GM23248 (cell line): ENCODE results near the gene SHISA9. TPM values are rescaled to one million over a fixed set of nuclear protein-coding genes. Genes with fewer than 3 reads are reported as not detected.

ENCODE experiments used
- DNase-seq: peaks from one replicate; pipeline ENCODE4 v3.0.0-alpha.2; 2015
- H2AFZ ChIP-seq: fragments of 200-600 bp; sonication (generic); 2 replicates; pipeline ENCODE4 v1.6.1; 2016; ENCODE audit warnings: antibody characterized with exemption
- H3F3A ChIP-seq: fragments of 200-600 bp; sonication (generic); 2 replicates; pipeline ENCODE4 v1.6.1; 2016; ENCODE audit warnings: mild to moderate bottlenecking, antibody characterized with exemption, mixed run types; ENCODE audit not compliant: insufficient read depth
- H3K27ac ChIP-seq: fragments of 200-600 bp; sonication (generic); 2 replicates; pipeline ENCODE4 v1.5.1; 2016; ENCODE audit warnings: mild to moderate bottlenecking
- H3K27me3 ChIP-seq: fragments of 200-600 bp; sonication (generic); replicated peaks from 2 replicates; pipeline ENCODE4 v1.6.1; 2016; ENCODE audit warnings: mild to moderate bottlenecking; ENCODE audit not compliant: insufficient read depth
- H3K36me3 ChIP-seq: fragments of 200-600 bp; sonication (generic); 2 replicates; pipeline ENCODE4 v1.6.1; 2016; ENCODE audit warnings: low read depth, mild to moderate bottlenecking
- H3K4me1 ChIP-seq: fragments of 200-600 bp; sonication (generic); 2 replicates; pipeline ENCODE4 v1.6.1; 2016; ENCODE audit warnings: mild to moderate bottlenecking; ENCODE audit not compliant: insufficient read depth
- H3K4me2 ChIP-seq: fragments of 200-600 bp; sonication (generic); one replicate; pipeline ENCODE4 v1.6.1; 2016; ENCODE audit warnings: mild to moderate bottlenecking; ENCODE audit not compliant: unreplicated experiment
- H3K4me3 ChIP-seq: fragments of 200-600 bp; sonication (generic); 2 replicates; pipeline ENCODE4 v1.5.1; 2016; ENCODE audit warnings: mild to moderate bottlenecking
- H3K79me2 ChIP-seq: fragments of 200-600 bp; sonication (generic); 2 replicates; pipeline ENCODE4 v1.6.1; 2016; ENCODE audit warnings: mild to moderate bottlenecking; ENCODE audit not compliant: insufficient read depth
- H3K9ac ChIP-seq: fragments of 200-600 bp; sonication (generic); 2 replicates; pipeline ENCODE4 v1.6.1; 2016; ENCODE audit warnings: mild to moderate bottlenecking
- H3K9me2 ChIP-seq: fragments of 200-600 bp; sonication (generic); 2 replicates; pipeline ENCODE4 v1.6.1; 2016; ENCODE audit warnings: mixed run types, mild to moderate bottlenecking, moderate library complexity; ENCODE audit not compliant: insufficient read depth
- H3K9me3 ChIP-seq: fragments of 200-600 bp; sonication (generic); one replicate; pipeline ENCODE4 v1.6.1; 2017; ENCODE audit warnings: low read depth
- H4K20me1 ChIP-seq: fragments of 200-600 bp; sonication (generic); 2 replicates; pipeline ENCODE4 v1.6.0; 2016; ENCODE audit not compliant: insufficient read depth
- EZH2 ChIP-seq: fragments of 200-600 bp; sonication (generic); IDR thresholded peaks from 2 replicates; pipeline ENCODE4 v1.6.1; 2018; ENCODE audit warnings: antibody characterized with exemption, mild to moderate bottlenecking; ENCODE audit not compliant: insufficient read depth, poor library complexity, severe bottlenecking
- EZH2phosphoT487 ChIP-seq: fragments of 200-600 bp; sonication (generic); IDR thresholded peaks from 2 replicates; pipeline ENCODE4 v1.6.1; 2018; ENCODE audit warnings: antibody characterized with exemption, moderate library complexity, mild to moderate bottlenecking, low read depth; ENCODE audit not compliant: insufficient read depth
- WGBS, 2 experiments: methylation state at CpG; one replicate each; pipeline ENCODE4 v1.1.6; 2015 to 2017; ENCODE audit warnings: low lambda C conversion rate in 2 of 2, low coverage in 1 of 2; ENCODE audit errors: missing lambda C conversion rate in 2 of 2; 5-methylcytosine and 5-hydroxymethylcytosine counted together
- in situ Hi-C: fragments of 300-500 bp; cut with MboI; formaldehyde crosslinking; loops from 2 replicates; pipeline ENCODE4 v1.15.0; 2020
- polyA plus RNA-seq: library from polyadenylated mRNA; unstranded; fragments of >200 nt; fragmentation: Nextera tagmentation; extraction: Ambion mirVana; gene quantifications from 2 replicates; pipeline ENCODE4 v1.2.1, GENCODE V29; 2016
- total RNA-seq: library from RNA; depleted of rRNA; stranded (reverse); fragments of >200 nt; shearing (Covaris generic); gene quantifications from 2 replicates; pipeline ENCODE4 v1.2.3, GENCODE V29; 2014

The SHISA9 gene
- total and polyA plus RNA-seq, 2 experiments from 2014 or later = not detected

DNA sequence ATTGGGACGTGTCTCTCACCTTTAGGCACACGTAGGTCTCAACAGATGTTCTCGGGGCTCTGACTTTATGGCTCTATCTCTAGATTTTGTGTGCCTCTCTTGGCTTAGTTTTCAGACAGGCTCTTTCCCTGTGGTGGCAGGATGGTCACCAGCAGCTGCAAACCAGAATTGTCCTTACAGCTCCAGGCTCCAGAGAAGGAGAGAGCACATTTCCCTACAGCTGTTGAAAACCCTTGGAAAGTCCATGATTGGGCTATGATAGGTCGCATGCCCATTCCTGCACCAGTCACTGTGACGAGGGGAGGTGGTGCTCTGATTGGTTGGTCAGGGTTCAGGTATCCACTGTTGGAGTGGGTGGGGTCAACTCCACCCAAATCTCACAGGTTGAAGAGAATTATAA is 41.5 kb downstream of the SHISA9 start:
- no peaks in the 10 kb centered on the region for H3K9me3 ChIP-seq
- 21 to 22% methylated on average over 5 of the region's 5 CpGs for WGBS, 2 experiments
- DNase-seq = no peak
- H3F3A ChIP-seq = no peaks in the 10 kb centered on the region
- H3K27ac ChIP-seq = no peak overlapping the region
- no peaks in the 10 kb centered on the region for H3K4me1 ChIP-seq
- H3K36me3 ChIP-seq = no peaks in the 10 kb centered on the region
- H3K9ac ChIP-seq = no peak overlapping the region
- H3K9me2 ChIP-seq = no peaks in the 10 kb centered on the region
- TF ChIP-seq EZH2 (no peak), EZH2phosphoT487 (no peak)
- in situ Hi-C loops = no loop called here
- H4K20me1 ChIP-seq = no peaks in the 10 kb centered on the region
- H3K27me3 ChIP-seq = no peaks in the 10 kb centered on the region
- H3K4me3 ChIP-seq = no peak overlapping the region
- H2AFZ ChIP-seq = no peak overlapping the region
- no peaks in the 10 kb centered on the region for H3K79me2 ChIP-seq
- H3K4me2 ChIP-seq = no peak overlapping the region

DNA sequence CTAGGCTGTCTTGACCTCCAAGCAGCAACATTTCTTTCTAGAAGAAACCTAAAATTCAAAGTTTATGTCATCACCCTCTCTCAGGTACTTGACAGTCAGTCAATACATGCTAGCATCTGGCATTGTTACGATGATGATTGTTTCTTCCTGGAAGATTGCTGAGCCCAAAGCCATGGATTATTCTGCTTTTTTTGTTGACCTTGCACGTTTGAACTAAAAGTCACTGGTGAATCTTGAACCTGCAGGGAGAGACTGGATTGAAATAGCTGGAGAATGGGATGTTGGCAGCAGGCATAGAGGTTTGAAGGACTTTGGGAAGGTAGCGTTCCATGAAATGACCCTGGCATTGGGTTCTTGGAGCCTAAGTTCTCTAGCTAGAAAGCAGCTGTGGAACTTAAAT is 42.9 kb downstream of the SHISA9 start:
- Histone ChIP-seq H3F3A (no peaks in the 10 kb centered on the region), H3K9ac (no peak overlapping the region), H2AFZ (no peak overlapping the region), H3K4me1 (no peaks in the 10 kb centered on the region), H3K4me2 (no peak overlapping the region), H3K9me3 (no peaks in the 10 kb centered on the region), H3K9me2 (no peaks in the 10 kb centered on the region), H4K20me1 (no peaks in the 10 kb centered on the region), H3K27me3 (no peaks in the 10 kb centered on the region), H3K36me3 (no peaks in the 10 kb centered on the region), H3K4me3 (no peak overlapping the region), H3K27ac (no peak overlapping the region), H3K79me2 (no peaks in the 10 kb centered on the region)
- in situ Hi-C loops = no loop called here
- TF ChIP-seq EZH2phosphoT487 = no peak
- no peak for TF ChIP-seq EZH2
- 42 to 44% methylated on average over 3 of the region's 3 CpGs for WGBS, 2 experiments
- no peak for DNase-seq

DNA sequence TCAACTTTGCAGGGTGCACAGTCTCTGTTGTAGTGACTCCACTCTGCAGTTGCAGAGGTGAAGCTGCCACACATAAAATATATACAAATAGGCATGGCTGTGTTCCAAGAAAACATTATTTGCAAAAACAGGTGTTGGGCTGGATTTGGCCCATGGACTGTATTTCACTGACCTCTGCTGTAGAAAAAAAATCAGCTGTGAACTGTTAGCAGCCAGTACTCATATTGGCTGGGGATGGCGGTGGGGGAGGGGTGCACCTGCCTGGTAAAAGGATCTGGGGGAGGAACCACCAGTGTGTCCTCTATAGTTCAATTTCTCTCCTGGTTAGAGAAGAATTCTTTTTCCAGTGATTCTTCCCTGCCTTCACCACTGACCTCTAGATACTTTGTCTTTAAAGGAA is 50.0 kb downstream of the SHISA9 start:
- no peak for DNase-seq

DNA sequence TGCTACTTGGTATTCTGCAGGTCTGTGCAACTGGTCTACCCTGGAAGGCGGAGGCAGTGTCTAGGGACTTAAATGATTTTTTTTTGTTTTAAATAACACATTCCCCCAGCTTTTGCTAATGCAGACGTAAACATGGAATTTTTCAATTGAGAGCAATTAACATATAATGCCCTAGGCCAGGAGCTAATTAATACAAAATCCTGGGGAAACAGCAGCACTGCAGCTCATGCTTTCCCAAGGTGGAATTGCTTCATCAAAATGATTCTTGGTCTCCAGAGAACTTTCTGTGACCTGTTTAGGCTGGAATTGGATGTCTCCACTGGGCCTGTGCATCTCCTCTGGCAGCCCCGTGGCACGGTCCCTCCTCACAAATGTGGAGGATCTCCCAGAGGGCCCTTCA is 50.6 kb downstream of the SHISA9 start:
- no peaks in the 10 kb centered on the region for H3K4me1 ChIP-seq
- TF ChIP-seq EZH2 (no peak), EZH2phosphoT487 (no peak)
- no peak for DNase-seq
- WGBS, 2 experiments = 8 to 9% methylated on average over 4 of the region's 4 CpGs
- H3K4me3 ChIP-seq = no peak overlapping the region
- no peaks in the 10 kb centered on the region for H3K9me2 ChIP-seq
- no peaks in the 10 kb centered on the region for H3K36me3 ChIP-seq
- no peaks in the 10 kb centered on the region for H4K20me1 ChIP-seq
- H3K4me2 ChIP-seq = no peak overlapping the region
- H3K79me2 ChIP-seq = no peaks in the 10 kb centered on the region
- no peak overlapping the region for H3K9ac ChIP-seq
- no peaks in the 10 kb centered on the region for H3K27me3 ChIP-seq
- no peaks in the 10 kb centered on the region for H3F3A ChIP-seq
- no peak overlapping the region for H2AFZ ChIP-seq
- in situ Hi-C loops = no loop called here
- no peaks in the 10 kb centered on the region for H3K9me3 ChIP-seq
- H3K27ac ChIP-seq = no peak overlapping the region

More for the DNA sequence above, 50.0 kb downstream of the SHISA9 start:
- no peak overlapping the region for H3K9ac ChIP-seq
- WGBS, 2 experiments = 8 to 13% methylated on average over 1 of the region's 1 CpG
- H4K20me1 ChIP-seq = no peaks in the 10 kb centered on the region
- no peaks in the 10 kb centered on the region for H3K36me3 ChIP-seq
- no peaks in the 10 kb centered on the region for H3K27me3 ChIP-seq
- no peak for TF ChIP-seq EZH2phosphoT487
- no peak for TF ChIP-seq EZH2
- H3K9me3 ChIP-seq = no peaks in the 10 kb centered on the region
- H3K4me1 ChIP-seq = no peaks in the 10 kb centered on the region
- no peaks in the 10 kb centered on the region for H3K9me2 ChIP-seq
- H2AFZ ChIP-seq = no peak overlapping the region
- in situ Hi-C loops = no loop called here
- H3K4me3 ChIP-seq = no peak overlapping the region
- no peak overlapping the region for H3K4me2 ChIP-seq
- H3K27ac ChIP-seq = no peak overlapping the region
- H3K79me2 ChIP-seq = no peaks in the 10 kb centered on the region
- H3F3A ChIP-seq = no peaks in the 10 kb centered on the region

DNA sequence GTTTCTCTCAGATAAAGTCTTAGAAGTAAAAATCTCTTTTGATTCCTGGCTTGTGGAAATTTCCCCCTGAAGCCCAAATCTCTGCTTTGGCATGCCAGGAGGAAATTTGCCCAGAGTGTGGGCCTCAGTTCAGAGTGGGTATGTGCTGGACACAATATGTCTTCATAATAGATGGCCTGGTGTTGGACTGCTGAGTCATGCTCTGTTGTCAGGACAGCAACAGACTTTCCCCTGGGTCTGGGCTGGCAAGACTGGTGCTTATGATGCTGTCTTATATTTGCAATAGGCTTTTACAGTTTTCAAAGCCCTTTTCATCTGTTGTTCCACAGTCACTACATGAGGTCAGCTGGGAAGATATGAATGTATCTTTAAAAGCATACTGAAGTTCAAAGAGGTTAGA is 57.0 kb downstream of the SHISA9 start:
- Histone ChIP-seq H2AFZ (no peak overlapping the region), H3K79me2 (no peaks in the 10 kb centered on the region), H3K4me2 (no peak overlapping the region), H3K4me1 (no peaks in the 10 kb centered on the region), H3K4me3 (no peak overlapping the region), H3K27ac (no peak overlapping the region), H3K9ac (no peak overlapping the region), H4K20me1 (no peaks in the 10 kb centered on the region), H3K9me3 (no peaks in the 10 kb centered on the region), H3K36me3 (no peaks in the 10 kb centered on the region), H3K9me2 (no peaks in the 10 kb centered on the region), H3K27me3 (no peaks in the 10 kb centered on the region), H3F3A (no peaks in the 10 kb centered on the region)
- DNase-seq = no peak
- in situ Hi-C loops = no loop called here
- TF ChIP-seq EZH2phosphoT487 (no peak), EZH2 (no peak)
